ENCODE measurements around the gene ADAM12. TPM values are rescaled to one million over a fixed set of nuclear protein-coding genes. Genes with fewer than 3 reads are reported as not detected.

Gene ADAM12, protein sequence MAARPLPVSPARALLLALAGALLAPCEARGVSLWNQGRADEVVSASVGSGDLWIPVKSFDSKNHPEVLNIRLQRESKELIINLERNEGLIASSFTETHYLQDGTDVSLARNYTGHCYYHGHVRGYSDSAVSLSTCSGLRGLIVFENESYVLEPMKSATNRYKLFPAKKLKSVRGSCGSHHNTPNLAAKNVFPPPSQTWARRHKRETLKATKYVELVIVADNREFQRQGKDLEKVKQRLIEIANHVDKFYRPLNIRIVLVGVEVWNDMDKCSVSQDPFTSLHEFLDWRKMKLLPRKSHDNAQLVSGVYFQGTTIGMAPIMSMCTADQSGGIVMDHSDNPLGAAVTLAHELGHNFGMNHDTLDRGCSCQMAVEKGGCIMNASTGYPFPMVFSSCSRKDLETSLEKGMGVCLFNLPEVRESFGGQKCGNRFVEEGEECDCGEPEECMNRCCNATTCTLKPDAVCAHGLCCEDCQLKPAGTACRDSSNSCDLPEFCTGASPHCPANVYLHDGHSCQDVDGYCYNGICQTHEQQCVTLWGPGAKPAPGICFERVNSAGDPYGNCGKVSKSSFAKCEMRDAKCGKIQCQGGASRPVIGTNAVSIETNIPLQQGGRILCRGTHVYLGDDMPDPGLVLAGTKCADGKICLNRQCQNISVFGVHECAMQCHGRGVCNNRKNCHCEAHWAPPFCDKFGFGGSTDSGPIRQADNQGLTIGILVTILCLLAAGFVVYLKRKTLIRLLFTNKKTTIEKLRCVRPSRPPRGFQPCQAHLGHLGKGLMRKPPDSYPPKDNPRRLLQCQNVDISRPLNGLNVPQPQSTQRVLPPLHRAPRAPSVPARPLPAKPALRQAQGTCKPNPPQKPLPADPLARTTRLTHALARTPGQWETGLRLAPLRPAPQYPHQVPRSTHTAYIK
- polyA plus RNA-seq (2012; ENCODE audit: missing spikeins): 0.13 TPM

DNA sequence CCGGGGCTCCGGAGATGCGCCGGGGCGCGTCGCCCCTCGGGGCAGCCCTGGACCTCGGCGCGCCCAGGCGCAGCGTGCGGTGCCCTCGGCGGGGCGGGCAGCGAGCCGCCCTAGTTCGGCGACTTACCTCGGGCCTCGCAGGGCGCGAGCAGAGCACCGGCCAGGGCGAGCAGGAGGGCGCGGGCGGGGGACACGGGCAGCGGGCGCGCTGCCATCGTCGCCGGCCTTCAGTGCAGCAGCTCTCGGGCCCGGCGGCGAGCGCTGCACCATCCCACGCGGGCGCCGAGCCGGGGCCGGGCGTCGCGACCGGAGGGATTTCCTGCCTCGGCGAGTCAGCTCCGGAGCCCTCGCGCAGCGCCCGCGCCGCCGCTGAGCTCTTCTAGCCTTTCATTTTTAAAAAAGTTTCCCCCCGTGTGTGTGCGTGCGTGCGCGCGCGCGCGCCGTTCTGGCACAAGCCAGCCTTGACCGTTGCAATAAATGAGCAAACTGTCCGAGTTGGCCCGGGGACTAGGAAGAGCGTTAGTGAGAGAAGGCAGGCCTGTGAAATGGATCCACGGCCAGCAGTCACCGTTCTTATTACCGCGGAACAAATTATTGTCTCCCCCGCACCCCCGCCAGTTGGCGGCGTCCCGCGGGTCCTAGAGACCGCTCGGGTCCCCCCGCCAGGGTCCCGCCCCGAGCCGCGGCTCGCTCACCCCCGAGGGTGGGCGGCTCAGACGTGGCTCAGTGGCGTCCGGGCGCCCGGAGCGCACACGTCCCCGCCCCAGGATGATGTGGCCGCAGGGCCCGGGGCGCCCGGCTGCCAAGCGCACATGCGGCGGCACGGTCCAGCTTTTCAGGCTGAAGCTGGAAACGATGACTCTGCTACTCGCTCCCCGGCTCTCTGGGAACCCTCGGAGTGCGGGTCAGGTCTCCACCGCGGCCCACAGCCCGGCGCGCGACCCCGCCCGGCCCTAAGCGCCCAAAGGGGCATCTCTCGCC lies at the start of gene ADAM12:
Gene ADAM12, minus strand, starts transcription at position 547 of the 981 bp plus-strand sequence. Its CDS starts 332 bp downstream, at position 215.
- FAIRE-seq (no peak), DNase-seq (ENCODE audit: insufficient read length) (no peak)
- no peak for TF ChIP-seq TAF1 (IDR thresholded peaks at IDR 0.05; ENCODE audit: borderline replicate concordance, low read depth, low read length)
- TF ChIP-seq POLR2AphosphoS5 (IDR thresholded peaks at IDR 0.05; ENCODE audit: low read depth, low read length): no peak
- TF ChIP-seq POLR2A (IDR thresholded peaks at IDR 0.05; ENCODE audit: low read depth, low read length): no peak

DNA sequence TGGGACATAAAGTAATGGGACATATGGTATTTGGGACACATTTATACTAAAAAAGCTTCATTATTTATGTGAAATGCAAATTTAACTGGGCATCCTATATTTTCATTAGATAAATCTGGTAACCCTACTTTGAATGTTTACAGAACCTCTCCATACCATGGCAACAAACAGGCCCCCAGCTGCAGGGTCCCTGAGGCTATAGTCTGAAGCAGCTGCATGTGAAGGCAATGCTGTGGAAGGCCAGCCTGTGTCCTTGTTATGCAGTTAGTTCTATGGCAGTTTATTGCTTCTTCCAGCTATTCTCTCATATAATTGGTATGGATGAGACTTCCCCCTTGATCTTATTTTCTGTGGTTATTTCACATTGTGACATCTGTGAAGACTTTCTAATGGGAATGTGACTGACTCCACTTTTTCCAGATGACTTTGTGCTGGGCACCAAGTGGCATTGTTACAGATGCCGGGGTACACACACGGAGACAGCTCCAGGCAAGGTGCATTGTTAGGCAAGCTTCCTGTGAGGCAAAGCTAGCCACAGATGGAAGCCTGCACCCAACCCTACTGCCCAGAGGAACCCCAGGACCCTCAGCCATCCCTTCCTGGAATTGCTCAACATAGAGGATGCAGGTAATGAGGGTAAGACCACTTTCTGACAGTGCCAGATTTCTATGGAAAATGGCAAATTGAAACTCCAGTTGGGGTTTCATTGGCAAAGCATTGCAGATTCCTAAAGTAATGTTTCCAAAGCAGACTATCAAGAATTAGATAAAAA lies 49.5 kb upstream of the ADAM12 start:
- no peak for FAIRE-seq
- TF ChIP-seq POLR2AphosphoS5 (IDR thresholded peaks at IDR 0.05; ENCODE audit: low read depth, low read length): no peak
- TF ChIP-seq TAF1 (IDR thresholded peaks at IDR 0.05; ENCODE audit: borderline replicate concordance, low read depth, low read length): no peak
- no peak for TF ChIP-seq POLR2A (IDR thresholded peaks at IDR 0.05; ENCODE audit: low read depth, low read length)
- DNase-seq (ENCODE audit: insufficient read length): no peak

DNA sequence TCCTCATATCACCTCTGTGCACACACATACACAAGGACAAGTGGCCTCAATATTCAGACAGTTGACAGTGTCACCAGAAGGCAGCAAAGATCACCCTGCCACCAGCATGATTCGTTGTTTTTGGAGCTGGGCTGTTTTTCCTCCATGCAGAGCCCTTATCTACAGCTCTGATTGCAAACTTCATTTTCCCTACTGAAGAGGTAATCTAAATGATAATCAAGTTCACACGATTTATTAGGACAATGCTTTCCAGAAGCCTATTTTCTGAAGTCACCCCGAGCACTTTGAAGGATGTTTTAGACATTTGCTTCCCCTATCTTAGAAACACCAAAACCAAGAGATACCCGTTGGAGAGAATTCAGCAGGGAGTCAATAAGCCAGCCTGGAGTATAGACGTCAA lies 46.0 kb upstream of the ADAM12 start:
- FAIRE-seq (no peak), DNase-seq (ENCODE audit: insufficient read length) (no peak)
- TF ChIP-seq POLR2AphosphoS5 (IDR thresholded peaks at IDR 0.05; ENCODE audit: low read depth, low read length) (no peak), POLR2A (IDR thresholded peaks at IDR 0.05; ENCODE audit: low read depth, low read length) (no peak), TAF1 (IDR thresholded peaks at IDR 0.05; ENCODE audit: borderline replicate concordance, low read depth, low read length) (no peak)

DNA sequence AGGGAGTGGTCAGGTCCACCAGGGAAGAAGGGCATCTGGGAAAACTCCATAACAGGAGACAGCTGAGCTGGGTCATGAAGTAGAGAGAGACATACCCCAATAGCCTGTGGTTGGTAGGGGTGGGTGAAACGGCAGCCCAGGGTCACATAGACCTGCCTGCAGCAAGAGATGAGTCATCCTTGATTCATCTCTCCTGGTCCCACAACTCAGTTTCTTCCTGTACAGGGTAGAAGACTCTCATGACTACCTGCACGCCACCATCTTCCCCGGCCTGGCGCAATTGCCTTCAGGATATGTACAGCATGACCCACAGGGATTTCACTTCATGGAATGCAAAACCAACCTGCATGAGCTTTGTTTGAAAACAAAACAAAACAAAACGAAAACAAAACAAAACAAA lies 45.1 kb upstream of the ADAM12 start:
- TF ChIP-seq TAF1 (IDR thresholded peaks at IDR 0.05; ENCODE audit: borderline replicate concordance, low read depth, low read length) (no peak), POLR2AphosphoS5 (IDR thresholded peaks at IDR 0.05; ENCODE audit: low read depth, low read length) (no peak), POLR2A (IDR thresholded peaks at IDR 0.05; ENCODE audit: low read depth, low read length) (no peak)
- DNase-seq (ENCODE audit: insufficient read length) (no peak), FAIRE-seq (no peak)

DNA sequence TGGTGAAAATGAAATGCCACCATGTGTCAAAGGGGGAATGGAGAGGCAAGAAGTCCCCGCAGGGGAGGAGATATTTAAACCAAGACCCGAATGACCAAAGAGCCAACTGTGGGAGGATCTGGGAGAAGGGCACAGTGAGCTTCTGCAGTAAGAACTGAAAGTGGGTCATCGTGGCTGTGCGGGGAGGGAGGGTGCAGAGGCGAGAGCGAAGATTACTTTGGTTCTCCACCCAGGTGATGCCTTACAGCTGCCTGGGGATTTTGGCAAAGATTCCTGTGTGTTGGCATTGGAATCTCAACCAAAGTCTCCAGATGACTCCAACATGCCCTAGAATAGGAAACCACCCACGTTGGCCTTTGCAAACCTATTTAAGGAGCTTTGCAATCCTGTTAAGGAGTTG lies 44.2 kb upstream of the ADAM12 start:
- FAIRE-seq (no peak), DNase-seq (ENCODE audit: insufficient read length) (no peak)
- no peak for TF ChIP-seq TAF1 (IDR thresholded peaks at IDR 0.05; ENCODE audit: borderline replicate concordance, low read depth, low read length)
- TF ChIP-seq POLR2AphosphoS5 (IDR thresholded peaks at IDR 0.05; ENCODE audit: low read depth, low read length): no peak
- TF ChIP-seq POLR2A (IDR thresholded peaks at IDR 0.05; ENCODE audit: low read depth, low read length): no peak

DNA sequence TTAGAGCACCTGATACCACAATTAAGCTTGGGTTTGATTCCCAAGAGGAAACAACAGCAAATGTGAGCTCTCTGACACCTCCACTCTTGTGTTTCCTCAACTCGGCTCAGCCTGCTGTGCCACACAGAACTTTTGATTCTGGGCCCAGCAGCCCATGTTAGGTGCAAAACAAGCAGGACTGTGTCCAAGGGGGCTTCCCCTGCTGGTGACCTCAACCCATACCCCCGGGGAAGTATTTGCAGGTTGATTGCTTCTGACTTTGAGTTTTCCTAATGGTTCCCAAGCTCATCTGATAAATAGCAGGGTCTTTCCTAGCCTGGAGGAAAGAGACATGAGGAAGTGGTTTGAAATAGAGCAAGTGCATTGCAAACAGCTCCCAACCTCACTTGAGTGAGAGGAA lies 43.5 kb upstream of the ADAM12 start:
- FAIRE-seq (no peak), DNase-seq (ENCODE audit: insufficient read length) (no peak)
- TF ChIP-seq POLR2A (IDR thresholded peaks at IDR 0.05; ENCODE audit: low read depth, low read length): no peak
- no peak for TF ChIP-seq TAF1 (IDR thresholded peaks at IDR 0.05; ENCODE audit: borderline replicate concordance, low read depth, low read length)
- TF ChIP-seq POLR2AphosphoS5 (IDR thresholded peaks at IDR 0.05; ENCODE audit: low read depth, low read length): no peak

DNA sequence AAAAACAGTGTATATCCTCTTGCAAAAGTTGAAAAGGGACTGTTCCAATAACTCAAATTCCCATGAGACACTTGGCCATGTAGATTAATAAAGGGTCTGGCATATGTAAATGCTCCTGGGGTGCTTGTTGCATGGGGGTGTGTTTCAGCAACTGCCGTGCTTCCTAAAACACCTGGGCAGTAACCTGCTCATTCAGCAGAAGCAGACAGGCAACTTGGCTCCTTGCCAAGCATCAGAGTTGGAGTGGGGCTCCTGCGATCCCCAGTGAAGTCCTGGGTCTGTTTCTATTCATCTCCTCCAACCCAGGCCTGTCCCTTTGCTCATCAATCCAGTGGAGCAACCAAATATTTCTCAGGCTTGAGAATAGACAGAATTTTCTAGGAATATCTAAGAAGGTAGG lies 42.2 kb upstream of the ADAM12 start:
- FAIRE-seq: no peak
- TF ChIP-seq TAF1 (IDR thresholded peaks at IDR 0.05; ENCODE audit: borderline replicate concordance, low read depth, low read length) (no peak), POLR2A (IDR thresholded peaks at IDR 0.05; ENCODE audit: low read depth, low read length) (no peak), POLR2AphosphoS5 (IDR thresholded peaks at IDR 0.05; ENCODE audit: low read depth, low read length) (no peak)
- no peak for DNase-seq (ENCODE audit: insufficient read length)

DNA sequence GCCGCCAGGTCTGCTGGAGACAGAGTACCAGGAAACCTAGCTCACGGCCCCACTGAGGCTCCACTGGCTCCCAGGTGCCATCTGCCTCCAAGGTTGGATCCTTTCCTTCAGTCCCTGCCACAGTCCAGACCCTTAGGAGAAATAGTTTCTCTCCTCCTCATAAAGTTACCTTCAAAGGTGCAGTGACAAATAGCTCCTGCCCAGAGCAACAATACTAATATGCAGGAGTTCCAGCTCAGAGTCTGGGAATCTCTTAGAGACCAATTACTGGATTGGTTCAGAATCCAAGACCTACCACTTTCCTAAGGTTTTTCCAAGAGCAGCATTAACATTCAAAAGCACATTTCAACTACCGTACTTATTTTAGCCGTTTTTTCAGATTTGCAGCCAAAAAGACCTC lies 41.0 kb upstream of the ADAM12 start:
- no peak for DNase-seq (ENCODE audit: insufficient read length)
- TF ChIP-seq POLR2AphosphoS5 (IDR thresholded peaks at IDR 0.05; ENCODE audit: low read depth, low read length) (no peak), POLR2A (IDR thresholded peaks at IDR 0.05; ENCODE audit: low read depth, low read length) (no peak), TAF1 (IDR thresholded peaks at IDR 0.05; ENCODE audit: borderline replicate concordance, low read depth, low read length) (no peak)
- FAIRE-seq: no peak

DNA sequence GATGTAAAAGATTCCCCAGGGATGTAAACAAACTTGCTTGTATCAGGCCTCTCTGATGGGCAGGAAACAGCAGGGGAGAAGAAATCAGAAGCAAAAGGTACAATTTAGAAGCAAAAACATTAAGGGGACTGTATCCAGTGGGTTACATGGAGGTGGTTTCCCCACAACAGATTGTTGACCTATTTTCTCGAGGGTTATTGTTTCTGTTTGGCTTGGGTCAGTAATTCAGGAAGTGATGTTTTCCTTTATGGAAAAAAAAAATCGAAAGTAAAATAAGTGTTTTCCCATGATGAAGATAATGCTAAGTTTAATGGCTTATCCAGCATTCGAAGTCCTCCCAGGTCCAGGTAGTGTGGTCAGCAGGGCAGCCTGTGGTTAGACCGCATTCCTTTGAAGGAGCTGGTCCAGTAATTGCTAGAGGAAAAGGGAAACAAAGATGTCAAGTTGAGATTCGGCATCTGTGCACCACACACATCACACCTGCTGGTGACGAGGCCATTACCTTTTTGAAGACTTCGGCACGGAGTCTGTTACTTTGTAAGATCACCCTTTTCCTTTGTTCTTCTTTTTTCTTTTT lies 37.3 kb upstream of the ADAM12 start:
- FAIRE-seq: no peak
- no peak for DNase-seq (ENCODE audit: insufficient read length)
- no peak for TF ChIP-seq POLR2AphosphoS5 (IDR thresholded peaks at IDR 0.05; ENCODE audit: low read depth, low read length)
- TF ChIP-seq POLR2A (IDR thresholded peaks at IDR 0.05; ENCODE audit: low read depth, low read length): no peak
- no peak for TF ChIP-seq TAF1 (IDR thresholded peaks at IDR 0.05; ENCODE audit: borderline replicate concordance, low read depth, low read length)

DNA sequence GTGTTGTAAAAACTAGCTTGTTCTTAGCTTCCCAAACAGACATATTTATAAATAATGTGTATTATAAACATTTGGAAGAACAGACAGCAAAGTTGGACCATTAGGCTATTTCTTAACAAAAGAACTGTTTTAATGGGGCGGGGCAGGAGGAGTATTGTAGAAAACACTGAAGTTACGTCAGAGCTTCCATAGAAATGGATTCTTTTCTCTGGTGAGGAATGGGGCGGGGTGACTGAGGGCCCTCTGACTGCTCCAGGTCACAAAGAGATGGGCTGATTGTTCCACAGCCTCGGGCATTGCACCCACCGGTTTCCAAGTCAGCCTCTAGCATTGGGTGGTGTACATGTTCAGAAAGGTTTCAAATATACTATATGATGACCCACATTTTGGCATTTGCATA lies 36.8 kb upstream of the ADAM12 start:
- no peak for FAIRE-seq
- no peak for TF ChIP-seq POLR2AphosphoS5 (IDR thresholded peaks at IDR 0.05; ENCODE audit: low read depth, low read length)
- no peak for TF ChIP-seq POLR2A (IDR thresholded peaks at IDR 0.05; ENCODE audit: low read depth, low read length)
- TF ChIP-seq TAF1 (IDR thresholded peaks at IDR 0.05; ENCODE audit: borderline replicate concordance, low read depth, low read length): no peak
- no peak for DNase-seq (ENCODE audit: insufficient read length)
